GM12892 (cell line): ENCODE measurements around the gene TFPI.

Experiments used
- POLR2A ChIP-seq: IDR thresholded peaks from 2 replicates; pipeline ENCODE4 v1.6.1; 2011; ENCODE audit warnings: low read depth, low read length, control low read depth
- POLR2AphosphoS5 ChIP-seq: IDR thresholded peaks from 2 replicates; pipeline ENCODE4 v1.6.1; 2011; ENCODE audit warnings: low read depth, low read length, control low read depth
- TAF1 ChIP-seq: IDR thresholded peaks from 2 replicates; pipeline ENCODE4 v1.6.1; 2011; ENCODE audit warnings: low read depth, mild to moderate bottlenecking, control low read depth, low read length, borderline replicate concordance

DNA sequence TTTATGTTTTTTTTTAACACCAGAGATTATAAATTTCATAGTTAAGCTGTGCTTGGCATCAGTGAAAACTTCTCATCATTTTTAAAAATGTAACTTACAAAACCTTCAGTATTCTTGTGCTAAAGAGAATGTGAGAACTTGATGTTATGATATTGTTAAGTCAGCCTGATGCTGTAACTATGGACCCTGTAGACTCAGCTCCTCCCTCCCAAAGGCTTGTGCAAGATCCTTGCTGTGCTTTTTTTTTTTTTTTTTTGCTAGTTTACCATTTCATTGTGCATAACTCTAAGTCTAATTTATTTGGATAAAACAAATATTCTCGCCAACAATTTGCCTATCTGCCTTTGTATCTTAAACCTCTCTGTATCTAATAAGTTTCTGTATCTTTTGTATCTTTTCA, 12.9 kb upstream of the TFPI start:
- TF ChIP-seq POLR2AphosphoS5 (no peak), POLR2A (no peak), TAF1 (no peak)
